IMR-90 (cell line): ENCODE data around the gene FRYL. TPM values are rescaled to one million over a fixed set of nuclear protein-coding genes. Genes with fewer than 3 reads are reported as not detected.

Experiments
- ATAC-seq: fragments of 200-7000 bp; cut with Tn5 transposase; 2 replicates; pipeline ENCODE4 v1.9.1; 2020; ENCODE audit warnings: low read depth, mild to moderate bottlenecking, moderate library complexity
- BruUV-seq: library from RNA; stranded (reverse); fragments of 400-500 nt; replicated peaks from 2 replicates; lab custom pipeline; 2021; lab: Mats Ljungman, UMichigan
- CTCF ChIA-PET: fragments of 300-600 bp; formaldehyde crosslinking; extraction: SDS; loops from one replicate; lab custom pipeline; 2021; ENCODE audit warnings: antibody characterized with exemption; lab: Yijun Ruan, JAX
- POLR2A ChIA-PET: fragments of 300-600 bp; sonication (Branson Sonifier 250); formaldehyde crosslinking; loops from one replicate; lab custom pipeline; 2022; ENCODE audit warnings: antibody characterized with exemption; ENCODE audit not compliant: unreplicated experiment; lab: Charles Lee
- DNase-seq: peaks from one replicate; pipeline ENCODE4 v3.0.0; 2013
- H2AFZ ChIP-seq: replicated peaks from 2 replicates; pipeline ENCODE3; 2013; ENCODE audit warnings: low read length, mild to moderate bottlenecking; ENCODE audit not compliant: poor library complexity
- H2AK5ac ChIP-seq: 2 replicates; pipeline ENCODE4 v1.6.1; 2013; ENCODE audit warnings: low read depth, low read length, inconsistent platforms
- H2AK9ac ChIP-seq: replicated peaks from 2 replicates; pipeline ENCODE3; 2013; ENCODE audit warnings: mild to moderate bottlenecking, low read depth, low read length, moderate library complexity; ENCODE audit not compliant: poor library complexity
- H2BK120ac ChIP-seq: 2 replicates; pipeline ENCODE4 v1.6.1; 2013; ENCODE audit warnings: low read depth, low read length, inconsistent platforms
- H2BK15ac ChIP-seq: 3 replicates; pipeline ENCODE4 v1.6.1; 2013; ENCODE audit warnings: low read depth, low read length, inconsistent platforms
- H2BK20ac ChIP-seq: 2 replicates; pipeline ENCODE4 v1.6.1; 2013; ENCODE audit warnings: low read depth, mild to moderate bottlenecking, inconsistent platforms, low read length, moderate library complexity
- H2BK5ac ChIP-seq: 2 replicates; pipeline ENCODE4 v1.6.1; 2013; ENCODE audit warnings: mild to moderate bottlenecking, low read depth, low read length, inconsistent platforms; ENCODE audit not compliant: poor library complexity, severe bottlenecking
- H3K14ac ChIP-seq: replicated peaks from 2 replicates; pipeline ENCODE4 v1.6.1; 2013; ENCODE audit warnings: low read depth, low read length, inconsistent platforms
- H3K18ac ChIP-seq: 2 replicates; pipeline ENCODE4 v1.6.1; 2013; ENCODE audit warnings: low read depth, low read length, control low read depth
- H3K23ac ChIP-seq: 2 replicates; pipeline ENCODE4 v1.6.1; 2013; ENCODE audit warnings: low read depth, low read length, inconsistent platforms
- H3K27ac ChIP-seq: 2 replicates; pipeline ENCODE4 v1.5.1; 2013; ENCODE audit warnings: mild to moderate bottlenecking, control low read depth, low read length; ENCODE audit not compliant: insufficient read depth
- H3K27me3 ChIP-seq: 2 replicates; pipeline ENCODE4 v1.6.1; 2013; ENCODE audit warnings: low read length; ENCODE audit not compliant: control insufficient read depth, insufficient read depth
- H3K36me3 ChIP-seq: 2 replicates; pipeline ENCODE4 v1.6.1; 2013; ENCODE audit warnings: low read length, mixed read lengths; ENCODE audit not compliant: control insufficient read depth, insufficient read depth
- H3K4ac ChIP-seq: 2 replicates; pipeline ENCODE4 v1.6.1; 2013; ENCODE audit warnings: low read depth, low read length, inconsistent platforms
- H3K4me1 ChIP-seq: 2 replicates; pipeline ENCODE4 v1.6.1; 2013; ENCODE audit warnings: low read length, mixed read lengths; ENCODE audit not compliant: control insufficient read depth, insufficient read depth
- H3K4me2 ChIP-seq: 2 replicates; pipeline ENCODE4 v1.6.1; 2013; ENCODE audit warnings: low read depth, mild to moderate bottlenecking, control low read depth, low read length, moderate library complexity
- H3K4me3 ChIP-seq: 2 replicates; pipeline ENCODE4 v1.5.1; 2013; ENCODE audit warnings: low read depth, mild to moderate bottlenecking, control low read depth, low read length, moderate library complexity; ENCODE audit not compliant: insufficient read depth
- H3K56ac ChIP-seq: 2 replicates; pipeline ENCODE4 v1.6.1; 2013; ENCODE audit warnings: low read length, inconsistent platforms; ENCODE audit not compliant: insufficient read depth; ENCODE audit errors: extremely low read depth
- H3K79me1 ChIP-seq, 2 experiments: 2 replicates each; pipeline ENCODE4 v1.6.1; 2013; ENCODE audit warnings: low read length in 2 of 2, inconsistent platforms in 1 of 2, low read depth in 1 of 2
- H3K9ac ChIP-seq: 2 replicates; pipeline ENCODE4 v1.6.1; 2013; ENCODE audit warnings: low read depth, low read length, control low read depth
- H3K9me1 ChIP-seq: 2 replicates; pipeline ENCODE4 v1.6.1; 2013; ENCODE audit warnings: low read length, inconsistent platforms; ENCODE audit not compliant: insufficient read depth
- H3K9me3 ChIP-seq: 2 replicates; pipeline ENCODE4 v1.6.1; 2013; ENCODE audit warnings: low read length; ENCODE audit not compliant: control insufficient read depth, insufficient read depth
- H4K20me1 ChIP-seq: 2 replicates; pipeline ENCODE4 v1.6.1; 2013; ENCODE audit warnings: low read length, inconsistent platforms; ENCODE audit not compliant: insufficient read depth
- H4K5ac ChIP-seq: 2 replicates; pipeline ENCODE4 v1.6.1; 2013; ENCODE audit warnings: mild to moderate bottlenecking, low read depth, low read length, control low read depth
- H4K8ac ChIP-seq, 2 experiments: 2 replicates each; pipeline ENCODE4 v1.6.1; 2013; ENCODE audit warnings: low read depth in 2 of 2, low read length in 2 of 2, control low read depth in 1 of 2, inconsistent platforms in 1 of 2
- H4K91ac ChIP-seq: 2 replicates; pipeline ENCODE4 v1.6.1; 2013; ENCODE audit warnings: low read depth, low read length, inconsistent platforms; ENCODE audit not compliant: insufficient read depth
- BHLHE40 ChIP-seq: fragments of 150-350 bp; IDR thresholded peaks from 2 replicates; pipeline ENCODE4 v1.6.1; 2016; ENCODE audit warnings: mild to moderate bottlenecking, low read depth, low read length
- CEBPB ChIP-seq: IDR thresholded peaks from 2 replicates; pipeline ENCODE4 v1.6.1; 2012; ENCODE audit warnings: low read depth, low read length, improper control_type of control experiment
- CHD1 ChIP-seq: IDR thresholded peaks from 2 replicates; pipeline ENCODE4 v1.6.1; 2012; ENCODE audit warnings: low read depth, low read length, improper control_type of control experiment
- CTCF ChIP-seq: conservative IDR thresholded peaks from 2 replicates; pipeline ENCODE4 v1.5.1; 2012; ENCODE audit warnings: mild to moderate bottlenecking, low read depth, low read length, improper control_type of control experiment
- ELK1 ChIP-seq: fragments of 150-350 bp; IDR thresholded peaks from 2 replicates; pipeline ENCODE4 v1.6.1; 2016; ENCODE audit warnings: low read depth, mild to moderate bottlenecking, low read length, moderate library complexity, borderline replicate concordance
- FOS ChIP-seq: fragments of 150-350 bp; IDR thresholded peaks from 2 replicates; pipeline ENCODE4 v1.6.1; 2016; ENCODE audit warnings: low read depth, low read length
- MAZ ChIP-seq: IDR thresholded peaks from 2 replicates; pipeline ENCODE4 v1.6.1; 2012; ENCODE audit warnings: low read depth, mild to moderate bottlenecking, low read length, improper control_type of control experiment, moderate library complexity, borderline replicate concordance
- MXI1 ChIP-seq: IDR thresholded peaks from 2 replicates; pipeline ENCODE4 v1.6.1; 2012; ENCODE audit warnings: low read depth, mild to moderate bottlenecking, low read length, moderate library complexity, borderline replicate concordance
- NFE2L2 ChIP-seq: fragments of 150-350 bp; IDR thresholded peaks from 2 replicates; pipeline ENCODE4 v1.6.1; 2016; ENCODE audit warnings: low read depth, mild to moderate bottlenecking, low read length
- RAD21 ChIP-seq: IDR thresholded peaks from 2 replicates; pipeline ENCODE4 v1.6.1; 2012; ENCODE audit warnings: low read length, improper control_type of control experiment
- RCOR1 ChIP-seq: IDR thresholded peaks from 2 replicates; pipeline ENCODE4 v1.6.1; 2012; ENCODE audit warnings: mild to moderate bottlenecking, low read length, improper control_type of control experiment; ENCODE audit not compliant: insufficient replicate concordance
- RFX5 ChIP-seq: IDR thresholded peaks from 2 replicates; pipeline ENCODE4 v1.8.0; 2012; ENCODE audit warnings: low read depth, mild to moderate bottlenecking, low read length, moderate library complexity
- SMC3 ChIP-seq: fragments of 150-350 bp; IDR thresholded peaks from 2 replicates; pipeline ENCODE4 v1.6.1; 2016; ENCODE audit warnings: low read depth, mild to moderate bottlenecking, antibody characterized with exemption, low read length, moderate library complexity
- USF2 ChIP-seq: fragments of 150-350 bp; IDR thresholded peaks from 2 replicates; pipeline ENCODE4 v1.6.1; 2017; ENCODE audit warnings: mild to moderate bottlenecking, antibody characterized with exemption, low read length, low read depth
- WGBS, 2 experiments: methylation state at CpG; one replicate each; pipeline versions ENCODE4 v1.1.5 to v1.1.7; 2013; ENCODE audit warnings: missing lambda C conversion rate in 2 of 2; ENCODE audit not compliant: insufficient read length in 1 of 2; ENCODE audit errors: extremely low coverage in 2 of 2; 5-methylcytosine and 5-hydroxymethylcytosine counted together
- dilution Hi-C: fragments of 300-500 bp; cut with HindIII; formaldehyde crosslinking; loops from one replicate; pipeline ENCODE4 v1.14.3; 2018; ENCODE audit warnings: low sequenced_read_pairs; ENCODE audit not compliant: unreplicated experiment
- in situ Hi-C: fragments of 300-500 bp; cut with MboI; formaldehyde crosslinking; loops from 3 replicates; pipeline ENCODE4 v1.14.3; 2019; ENCODE audit warnings: low sequenced_read_pairs, inconsistent platforms, mixed read lengths
- intact Hi-C: fragments of 100-400 bp; cut with micrococcal nuclease; formaldehyde crosslinking; loops from 2 replicates; pipeline ENCODE4 v1.10.0; 2022
- polyA plus RNA-seq, 3 experiments: library from polyadenylated mRNA; depleted of rRNA; stranded (reverse); fragments of >200 nt; gene quantifications; 2 replicates each; pipeline ENCODE4 v1.2.3, GENCODE V29; 2012; ENCODE audit warnings: low replicate concordance in 1 of 3
- total RNA-seq: library from RNA; depleted of rRNA; stranded (reverse); fragments of >200 nt; gene quantifications from 2 replicates; pipeline ENCODE4 v1.2.3, GENCODE V29; 2012

Gene FRYL
- total and polyA plus RNA-seq, 2 of the 4 experiments (the other 2 are of a cell fraction), result 9.9 to 77.4 TPM

DNA sequence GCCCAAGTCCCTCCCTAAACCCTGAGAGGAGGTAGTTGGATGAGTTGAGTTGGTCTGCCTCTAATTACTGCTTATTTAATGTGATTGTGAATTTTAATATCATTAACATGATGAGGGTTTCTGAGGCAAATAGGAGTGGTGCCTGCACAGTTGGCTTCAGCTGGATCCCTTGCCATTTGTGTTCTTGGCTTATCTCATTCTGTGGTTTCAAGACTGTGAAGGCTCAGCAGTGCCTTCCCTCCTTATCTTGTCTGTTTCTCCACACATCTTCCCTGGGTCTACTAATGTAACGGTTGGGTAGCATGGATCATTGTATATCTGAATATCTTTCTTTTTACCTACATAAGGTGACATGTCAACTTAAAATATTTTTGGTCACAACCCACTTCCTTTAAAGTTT is 298.5 kb downstream of the FRYL start:
- in situ Hi-C loops (loop anchor here (25.0 kb wide), 1 partner anchor 94 kb away; no protein-coding TSS in a partner anchor), dilution Hi-C loops (no loop called here), intact Hi-C loops (no loop called here)
- Histone ChIP-seq H3K79me1 (no peaks in the 10 kb centered on the region), H2BK20ac (no peak overlapping the region), H3K23ac (no peak overlapping the region), H2BK5ac (no peak overlapping the region), H3K9ac (no peak overlapping the region), H3K18ac (no peak overlapping the region), H3K14ac (no peak overlapping the region), H3K9me3 (peaks cover 20% of the 10 kb centered on the region), H4K20me1 (no peaks in the 10 kb centered on the region), H2BK120ac (no peak overlapping the region), H3K4me1 (peaks cover 5% of the 10 kb centered on the region), H3K9me1 (no peaks in the 10 kb centered on the region), H3K4me2 (no peak overlapping the region), H3K27me3 (peaks cover 50% of the 10 kb centered on the region), H3K4ac (no peak overlapping the region), H4K5ac (no peak overlapping the region), H2AK9ac (no peak overlapping the region), H3K36me3 (no peaks in the 10 kb centered on the region), H4K91ac (no peak overlapping the region), H4K8ac (no peak overlapping the region), H3K56ac (no peak overlapping the region), H3K4me3 (no peak overlapping the region), H3K27ac (no peak overlapping the region), H2AFZ (no peak overlapping the region), H2BK15ac (no peak overlapping the region), H2AK5ac (no peak overlapping the region)
- no TSS peak for BruUV-seq
- ChIA-PET CTCF (no interaction called here), POLR2A (no interaction called here)
- DNase-seq (no peak), ATAC-seq (no peak)
- TF ChIP-seq RFX5 (no peak), MAZ (no peak), MXI1 (no peak), RCOR1 (no peak), USF2 (no peak), CHD1 (no peak), CTCF (no peak), FOS (no peak), BHLHE40 (no peak), SMC3 (no peak), RAD21 (no peak), NFE2L2 (no peak), CEBPB (no peak), ELK1 (no peak)
- no CpG with 5 or more reads among the region's 1 CpG for WGBS, 2 experiments
